NCI-H226 (cell line): ENCODE data around the gene SDK1.
"Not testable (repeated sequence)": the region's sequence is repeated elsewhere in the genome, so short reads cannot be mapped to it uniquely, and the experiment has no call there.

Source experiments
- DNase-seq: peaks from one replicate; pipeline ENCODE4 v3.0.0-alpha.2; 2015

The SDK1 gene

DNA sequence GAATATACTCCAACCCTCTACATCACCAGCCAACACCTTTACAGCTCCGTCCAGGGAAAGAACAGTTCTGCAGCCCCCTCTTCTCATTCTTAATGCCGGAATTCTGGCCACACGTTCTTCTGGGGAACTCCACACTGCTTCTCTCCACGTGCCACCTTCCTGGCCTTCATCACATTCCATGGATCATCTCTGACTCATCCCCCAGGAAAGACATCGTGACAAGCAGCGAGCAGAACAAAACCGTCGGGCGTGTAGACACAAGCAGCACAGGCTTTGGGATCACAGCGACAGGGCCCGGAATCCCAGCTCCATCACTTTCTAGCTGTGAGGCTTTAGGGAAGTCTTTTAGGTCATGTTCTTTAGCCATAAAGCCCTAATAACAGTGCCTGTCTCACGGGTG is 790.7 kb downstream of the SDK1 start:
- no peak for DNase-seq

- no peak for DNase-seq
Observed at GRCh38 chr7:4093035-4093434, 792.0 kb downstream of the SDK1 start.

- DNase-seq = no peak
Observed at GRCh38 chr7:4093483-4093882, 792.4 kb downstream of the SDK1 start.

DNA sequence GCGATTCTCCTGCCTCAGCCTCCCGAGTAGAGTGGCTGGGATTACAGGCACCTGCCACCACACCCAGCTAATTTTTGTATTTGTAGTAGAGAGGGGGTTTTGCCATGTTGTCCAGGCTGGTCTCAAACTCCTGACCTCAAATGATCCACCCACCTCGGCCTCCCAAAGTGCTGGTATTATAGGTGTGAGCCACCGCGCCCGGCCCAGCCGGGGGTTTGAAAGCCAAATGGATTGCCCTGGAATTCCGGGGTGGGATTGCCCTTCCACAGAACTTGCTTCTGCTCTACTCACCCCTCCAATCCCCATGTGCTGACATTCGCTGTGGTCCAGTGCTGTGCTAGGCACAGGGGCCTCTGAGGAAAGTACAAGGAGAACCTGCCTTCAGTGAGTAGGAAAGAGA is 793.1 kb downstream of the SDK1 start:
- not testable (repeated sequence) for DNase-seq

- DNase-seq = no peak
Observed at GRCh38 chr7:4097001-4097609, 796.1 kb downstream of the SDK1 start.

DNA sequence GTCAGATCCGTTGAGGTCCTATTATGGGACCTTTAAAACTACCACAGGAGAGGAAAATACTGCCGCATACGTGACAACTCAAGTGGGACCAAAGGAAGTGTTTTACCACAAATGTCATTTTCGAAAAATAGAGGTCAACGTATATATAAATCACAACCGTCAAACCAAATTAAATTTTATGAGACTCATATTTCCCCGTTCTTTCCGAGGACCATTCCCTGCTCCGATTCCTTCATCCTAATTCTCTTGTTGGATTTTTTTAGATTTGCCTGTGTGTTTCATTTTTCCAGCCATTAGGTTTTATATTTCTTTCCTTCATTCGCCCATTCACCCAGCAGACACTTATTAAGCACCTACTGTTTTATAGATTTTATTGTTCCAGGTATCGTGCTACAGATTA is 797.1 kb downstream of the SDK1 start:
- no peak for DNase-seq

- no peak for DNase-seq
Observed at GRCh38 chr7:4099651-4100050, 798.6 kb downstream of the SDK1 start.

- no peak for DNase-seq
Observed at GRCh38 chr7:4100148-4100547, 799.1 kb downstream of the SDK1 start.

DNA sequence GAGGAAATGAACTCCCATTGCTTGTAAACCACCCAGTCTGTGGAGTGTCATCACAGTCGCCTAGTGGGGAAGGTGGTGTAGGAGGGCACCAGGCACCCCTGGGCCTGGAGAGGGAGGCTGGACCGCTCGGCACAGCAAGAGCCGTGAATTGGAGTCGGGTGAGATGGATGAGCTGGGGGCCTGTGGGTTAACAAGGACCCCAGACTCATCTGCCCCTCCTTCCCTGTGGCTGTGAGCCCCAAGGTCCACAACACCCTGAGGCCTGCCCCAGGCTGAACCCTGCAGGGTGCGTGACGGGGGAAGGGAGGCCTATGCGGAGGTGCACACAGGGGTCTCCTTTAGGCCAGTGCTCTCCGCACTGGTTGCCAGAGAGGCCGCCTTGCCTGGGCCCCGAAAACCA is 799.6 kb downstream of the SDK1 start:
- no peak for DNase-seq

- DNase-seq = no peak
Observed at GRCh38 chr7:4102231-4102841, 801.3 kb downstream of the SDK1 start.

GRCh38 chr7:4103352-4104091 is 802.5 kb downstream of the SDK1 start:
- peak; percentile 88 for DNase-seq

GRCh38 chr7:4107839-4108238 is 806.8 kb downstream of the SDK1 start:
- no peak for DNase-seq

- no peak for DNase-seq
Observed at GRCh38 chr7:4108951-4109350, 807.9 kb downstream of the SDK1 start.

GRCh38 chr7:4109481-4110110 is 808.5 kb downstream of the SDK1 start:
- DNase-seq = no peak

- DNase-seq = no peak
Observed at GRCh38 chr7:4110438-4110837, 809.4 kb downstream of the SDK1 start.

DNA sequence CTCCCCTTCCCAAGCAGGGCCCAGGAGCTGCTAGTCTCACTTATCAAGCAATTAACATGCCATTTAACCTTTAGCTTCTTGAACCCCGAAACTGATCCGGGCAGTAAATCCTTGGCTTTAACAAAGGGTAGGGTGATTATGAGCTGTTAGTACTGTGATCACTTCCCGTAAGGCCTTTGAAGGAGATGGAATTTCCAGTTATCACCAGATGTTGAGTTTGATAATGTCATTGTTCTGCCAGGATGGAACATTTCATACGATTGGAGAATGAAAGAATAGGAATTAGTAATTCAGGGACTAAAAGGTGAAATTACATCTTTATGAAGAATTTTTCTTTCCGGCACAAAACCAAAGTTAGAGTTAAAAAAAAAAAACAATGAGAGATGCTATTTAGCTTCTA is 810.1 kb downstream of the SDK1 start:
- no peak for DNase-seq

DNA sequence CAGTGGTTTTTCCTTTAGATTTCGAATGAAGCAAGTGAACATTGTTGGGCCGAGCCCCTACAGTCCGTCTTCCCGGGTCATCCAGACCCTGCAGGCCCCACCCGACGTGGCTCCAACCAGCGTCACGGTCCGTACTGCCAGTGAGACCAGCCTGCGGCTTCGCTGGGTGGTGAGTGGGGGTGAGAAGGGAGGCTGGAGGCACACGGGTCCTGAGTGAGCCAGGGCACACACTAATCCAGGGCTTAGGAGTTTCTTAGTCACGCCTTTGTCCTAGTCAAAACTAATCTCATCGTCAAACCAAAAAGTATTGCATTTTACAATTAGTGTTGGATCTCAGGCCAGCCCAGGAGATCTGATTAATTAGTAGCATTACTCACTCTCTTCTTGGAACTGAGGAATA is 812.2 kb downstream of the SDK1 start:
- no peak for DNase-seq

- no peak for DNase-seq
Observed at GRCh38 chr7:4113976-4114375, 812.9 kb downstream of the SDK1 start.

DNA sequence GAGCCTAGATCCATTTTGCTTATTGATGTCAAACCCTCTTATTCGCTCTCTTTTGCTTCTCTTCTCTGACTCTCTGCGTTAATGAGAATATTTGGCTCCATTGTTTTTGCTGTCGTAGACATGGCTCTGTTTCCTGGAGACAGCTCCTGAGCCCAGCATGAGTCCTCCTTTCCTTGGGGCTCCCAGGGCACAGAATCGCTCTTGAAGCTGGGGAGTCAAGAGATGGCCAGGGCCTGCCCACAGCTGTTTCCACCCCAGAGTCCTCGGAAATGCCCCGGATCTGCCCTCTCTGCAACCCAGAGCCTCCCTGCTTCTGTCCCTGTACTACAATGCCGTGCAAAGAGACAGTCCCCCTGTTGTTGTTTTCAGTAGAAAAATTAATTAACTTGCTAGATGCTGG is 814.4 kb downstream of the SDK1 start:
- DNase-seq = no peak

- DNase-seq = no peak
Observed at GRCh38 chr7:4115941-4116610, 815.0 kb downstream of the SDK1 start.

GRCh38 chr7:4119848-4120247 is 818.8 kb downstream of the SDK1 start:
- no peak for DNase-seq

GRCh38 chr7:4123346-4123745 is 822.3 kb downstream of the SDK1 start:
- DNase-seq = no peak

DNA sequence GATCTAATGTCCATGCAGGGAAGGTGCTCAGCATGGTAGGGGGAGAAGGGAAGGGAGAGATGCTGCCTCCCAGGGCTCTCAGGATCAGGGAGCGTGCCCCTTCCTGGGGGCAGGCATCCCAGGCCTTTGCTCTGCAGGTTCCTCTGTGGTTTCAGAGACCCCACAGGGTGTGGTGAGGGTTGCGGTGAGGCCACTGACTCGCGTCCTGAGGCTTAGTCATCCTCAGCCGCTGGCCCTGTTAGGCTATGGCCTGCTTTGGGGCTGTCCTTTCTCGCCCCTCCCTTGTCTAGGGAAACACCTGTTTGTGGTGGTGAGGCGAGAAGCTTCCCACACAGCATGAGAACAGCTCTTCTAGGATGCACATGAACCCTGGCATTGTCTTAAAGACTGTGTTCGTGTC is 822.8 kb downstream of the SDK1 start:
- DNase-seq = peak; percentile 53
